ENCODE data around the gene MICAL2.

The MICAL2 gene

DNA sequence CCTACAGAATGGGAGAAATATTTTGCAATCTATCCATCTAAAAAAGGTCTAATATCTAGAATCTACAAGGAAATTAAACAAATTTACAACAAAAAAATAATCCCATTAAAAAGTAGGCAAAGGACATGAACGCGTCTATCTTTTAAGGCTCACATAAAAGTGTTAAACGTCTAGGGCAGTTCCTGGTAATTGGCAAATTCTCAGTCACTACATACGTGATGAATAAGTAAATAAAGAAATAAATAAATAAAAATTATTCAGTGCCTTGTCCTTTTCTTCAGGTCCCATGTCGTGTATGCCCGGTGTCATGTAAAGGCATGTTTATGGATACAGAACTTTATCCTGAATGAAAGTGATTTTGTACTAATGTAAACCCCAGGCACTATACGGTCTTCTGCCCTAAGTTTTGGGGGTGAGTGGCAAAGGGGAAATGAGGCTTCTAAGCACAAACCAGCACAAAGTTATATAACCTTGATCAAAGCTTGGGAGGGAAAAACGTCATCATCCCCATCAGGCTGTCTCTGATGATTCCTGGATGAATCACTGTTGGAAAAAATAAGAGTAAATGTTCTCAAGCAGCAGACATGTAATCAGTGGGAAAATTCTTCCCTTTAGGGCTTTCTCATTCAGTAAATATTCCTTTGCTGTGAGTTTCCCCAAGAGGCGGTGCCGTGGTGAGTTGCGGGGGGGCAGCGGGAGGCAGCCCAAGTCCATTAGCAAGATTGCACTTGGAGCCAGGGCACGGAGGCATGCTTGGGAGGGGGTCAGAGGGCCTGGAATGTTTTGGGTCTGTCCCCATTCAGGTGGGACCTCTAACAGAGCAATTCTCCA is 30.4 kb upstream of the MICAL2 start:
- peak; percentile 99 for DNase-seq

DNA sequence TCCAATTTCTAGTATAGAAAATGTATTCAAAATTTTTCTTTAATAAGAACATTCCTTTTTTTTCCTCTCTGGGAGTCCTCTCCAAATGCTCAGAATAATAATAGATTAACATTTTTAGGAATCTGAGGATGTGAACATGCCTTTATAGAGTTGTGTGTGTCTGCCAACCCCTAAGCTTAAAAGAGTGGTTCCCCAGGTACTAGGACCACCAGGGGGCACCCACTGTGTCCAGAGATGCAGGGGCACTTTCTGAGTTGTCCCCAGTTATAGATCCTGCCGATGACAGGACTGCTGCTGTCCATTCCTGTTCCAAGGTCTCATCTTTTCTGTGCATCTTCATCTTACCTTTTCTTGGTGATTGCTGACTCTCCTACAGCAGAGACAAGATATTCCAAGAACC is 27.0 kb upstream of the MICAL2 start:
- no peak for DNase-seq

GRCh38 chr11:12084256-12084655 is 26.1 kb upstream of the MICAL2 start:
- DNase-seq = peak; percentile 48

DNA sequence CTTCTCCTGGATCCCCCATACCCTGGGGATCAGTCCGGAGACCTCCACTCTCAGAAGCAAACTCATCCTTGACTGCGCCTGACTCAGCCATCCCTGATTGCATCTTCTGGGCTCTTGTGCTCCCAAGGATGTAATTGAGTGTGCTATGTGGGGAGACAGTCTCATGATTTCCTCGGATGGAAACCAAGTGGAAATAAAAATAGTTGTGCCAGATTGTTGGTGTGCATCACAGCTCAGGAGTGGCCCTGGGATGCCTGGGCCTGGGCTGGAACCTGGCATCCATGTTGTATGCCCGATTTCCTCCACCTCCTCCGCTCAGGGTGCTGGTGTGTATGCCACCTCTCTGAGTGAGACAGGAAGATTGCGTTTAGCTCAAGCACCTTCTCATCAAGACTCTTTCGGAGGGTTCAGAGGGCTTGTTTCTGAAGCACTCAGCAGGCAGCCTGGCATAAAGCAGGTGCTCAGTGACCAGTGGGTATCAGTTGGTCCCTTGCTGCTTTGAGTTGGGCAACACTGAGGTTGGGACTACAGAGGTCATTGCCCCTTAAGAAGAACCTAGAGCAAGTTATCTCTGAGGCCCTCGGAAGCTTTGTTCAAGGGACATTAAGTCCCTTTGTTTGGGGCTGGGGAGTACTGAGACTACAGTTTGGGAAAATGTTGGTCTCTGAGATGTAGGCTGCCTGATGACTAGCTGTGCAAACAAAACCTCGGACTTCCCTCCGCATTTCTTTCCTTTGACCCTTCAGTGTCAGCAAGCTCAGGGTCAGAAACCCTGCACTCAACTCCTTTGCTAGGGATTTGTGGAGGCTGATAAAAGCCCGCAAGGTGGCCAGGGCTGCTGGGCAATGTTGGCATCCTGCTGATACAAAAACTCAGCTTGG is 24.8 kb upstream of the MICAL2 start:
- peak; percentile 45 for DNase-seq

GRCh38 chr11:12086271-12087074 is 23.9 kb upstream of the MICAL2 start:
- peak; percentile 99 for DNase-seq

DNA sequence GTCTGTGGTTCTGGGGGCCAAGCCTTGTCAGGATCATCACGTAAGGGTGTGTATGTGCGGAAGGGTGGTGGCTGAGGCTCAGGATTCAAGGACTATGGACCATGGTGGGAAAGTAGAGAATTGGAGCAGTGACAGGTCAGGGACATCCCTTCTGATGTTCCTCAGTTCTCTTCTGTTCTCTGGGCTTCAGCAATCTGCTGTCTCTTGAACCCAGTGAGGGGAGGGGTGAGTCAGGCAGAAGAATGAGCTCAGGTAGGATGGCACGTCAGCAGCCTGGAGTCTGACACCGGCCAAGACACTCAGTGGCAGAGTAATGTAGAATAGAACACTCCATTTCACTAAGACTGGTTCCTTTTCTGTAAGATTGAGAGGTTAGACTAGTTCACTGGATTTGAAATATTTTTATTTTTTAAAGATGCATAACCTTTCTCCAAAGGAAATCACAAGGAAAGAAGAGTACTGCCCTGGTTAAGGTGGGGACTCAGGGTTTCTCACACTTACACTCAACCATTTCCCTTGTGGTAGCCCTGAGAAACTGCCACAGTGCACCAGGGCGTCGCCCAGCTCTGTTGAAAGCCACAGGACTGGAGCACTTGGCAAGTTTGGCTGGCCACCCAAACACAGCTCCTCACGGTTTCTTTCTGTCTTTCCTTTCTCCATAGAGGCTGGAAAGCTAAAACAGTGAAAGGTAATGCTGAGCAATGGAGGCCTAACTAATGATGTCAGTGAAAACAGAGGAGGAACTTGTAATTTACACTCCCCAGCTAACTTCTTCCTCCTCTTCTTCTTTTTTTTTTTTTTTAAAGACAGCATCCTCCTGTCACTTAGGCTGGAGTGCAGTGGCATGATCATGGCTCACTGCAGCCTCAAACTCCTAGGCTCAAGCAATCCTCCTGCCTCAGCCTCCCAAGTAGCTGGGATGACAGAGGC is 23.1 kb upstream of the MICAL2 start:
- peak; percentile 85 for DNase-seq

DNA sequence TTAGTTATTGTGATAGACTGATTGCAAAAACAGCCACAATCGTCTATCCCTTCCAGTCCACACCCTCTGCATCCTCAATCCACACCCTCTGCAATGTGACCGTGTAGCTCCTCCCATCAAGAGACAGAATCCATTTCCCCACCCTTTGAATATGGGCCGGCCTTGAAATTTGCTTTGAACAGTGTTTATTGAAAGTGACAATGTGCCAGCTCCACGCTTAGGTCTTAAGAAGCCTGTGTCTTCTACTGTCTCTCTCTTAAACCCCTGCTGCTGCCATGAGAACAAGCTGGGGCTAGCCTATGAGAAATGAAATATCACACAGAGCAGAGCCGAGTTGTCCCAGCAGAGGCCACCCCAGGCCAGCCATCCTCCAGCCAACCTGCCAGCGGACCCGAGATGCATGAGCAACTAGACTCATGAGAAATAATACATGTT is 22.3 kb upstream of the MICAL2 start:
- DNase-seq = peak; percentile 90

DNA sequence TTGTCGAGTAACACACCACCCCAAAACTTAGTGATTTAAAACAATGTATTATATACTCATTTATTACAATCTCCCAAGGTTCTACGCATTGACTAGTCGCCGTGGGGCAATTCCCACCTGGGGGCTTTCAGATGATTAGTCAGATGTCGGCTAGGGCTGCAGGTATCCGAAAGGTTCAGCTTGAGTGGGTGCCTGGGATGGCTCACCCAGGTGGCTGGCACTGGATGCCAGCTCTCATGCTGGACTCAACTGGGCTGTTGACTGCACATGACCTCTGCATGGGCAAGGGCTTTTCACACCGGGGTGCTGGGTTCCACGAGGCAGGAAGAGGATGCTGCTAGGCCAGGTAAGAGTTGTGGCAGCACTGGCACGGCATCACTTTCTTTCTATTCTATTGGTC is 21.9 kb upstream of the MICAL2 start:
- DNase-seq = no peak

DNA sequence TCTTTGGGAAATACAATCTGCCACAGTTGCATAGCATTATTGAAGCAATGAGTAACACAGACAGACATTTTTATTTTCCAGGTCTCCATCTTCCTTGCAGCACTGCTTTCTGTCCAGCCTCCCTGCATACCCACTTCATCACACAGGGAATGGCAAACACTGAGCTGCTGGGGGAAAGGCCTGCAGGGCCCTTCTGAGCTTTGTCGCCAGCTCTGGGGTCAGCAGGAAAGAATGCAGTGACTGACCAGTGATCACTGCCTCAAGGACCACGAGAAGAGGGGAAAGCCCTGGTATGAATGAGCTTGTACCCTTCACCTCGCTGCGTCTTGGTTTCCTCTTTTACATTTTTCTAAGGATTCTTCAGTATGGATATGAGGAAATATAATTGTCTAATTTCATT is 21.3 kb upstream of the MICAL2 start:
- DNase-seq = no peak

DNA sequence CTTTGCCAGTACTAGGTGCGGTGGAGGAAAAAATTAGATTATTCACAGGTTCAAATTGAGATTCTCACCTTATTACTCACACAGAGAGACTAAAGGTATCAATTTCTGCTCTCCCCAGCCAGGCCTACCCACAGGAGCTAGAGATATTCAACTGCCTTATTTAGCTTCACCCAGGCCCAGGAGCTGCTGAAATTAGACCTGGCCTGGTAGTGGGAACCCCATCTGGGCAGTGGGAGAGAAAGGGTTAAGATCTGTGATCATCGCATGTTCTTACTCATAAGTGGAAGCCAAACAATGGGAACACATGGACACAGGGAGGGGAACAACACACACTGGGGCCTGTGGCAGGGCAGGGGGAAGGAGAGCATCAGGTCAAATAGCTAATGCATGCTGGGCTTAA is 20.9 kb upstream of the MICAL2 start:
- DNase-seq = peak; percentile 53

DNA sequence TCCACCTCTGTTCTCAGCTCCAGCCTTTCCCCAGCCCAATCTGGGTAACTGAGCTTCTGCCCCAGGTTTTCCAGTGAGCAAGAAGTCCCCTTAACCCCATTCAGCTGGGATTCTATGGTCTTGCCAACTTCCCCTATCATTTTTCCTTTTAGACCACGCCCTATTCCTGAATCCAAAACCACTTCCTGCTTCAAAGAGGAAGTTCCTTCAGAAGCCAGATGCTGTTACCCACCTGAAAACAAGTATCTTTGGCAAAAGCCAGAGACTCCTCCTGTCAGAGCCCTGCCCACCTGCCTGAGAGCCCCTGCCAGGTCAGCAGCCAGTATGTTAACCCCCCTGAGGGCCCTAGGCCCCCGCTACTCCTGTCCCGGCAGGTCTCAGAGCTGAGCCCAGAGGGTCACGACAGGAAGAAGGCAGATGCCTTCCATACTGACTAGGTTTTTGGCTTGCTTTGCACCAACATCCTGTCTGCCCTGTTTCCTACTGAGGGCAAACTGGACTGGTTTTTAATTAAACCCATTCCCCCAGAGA is 20.3 kb upstream of the MICAL2 start:
- peak; percentile 78 for DNase-seq

DNA sequence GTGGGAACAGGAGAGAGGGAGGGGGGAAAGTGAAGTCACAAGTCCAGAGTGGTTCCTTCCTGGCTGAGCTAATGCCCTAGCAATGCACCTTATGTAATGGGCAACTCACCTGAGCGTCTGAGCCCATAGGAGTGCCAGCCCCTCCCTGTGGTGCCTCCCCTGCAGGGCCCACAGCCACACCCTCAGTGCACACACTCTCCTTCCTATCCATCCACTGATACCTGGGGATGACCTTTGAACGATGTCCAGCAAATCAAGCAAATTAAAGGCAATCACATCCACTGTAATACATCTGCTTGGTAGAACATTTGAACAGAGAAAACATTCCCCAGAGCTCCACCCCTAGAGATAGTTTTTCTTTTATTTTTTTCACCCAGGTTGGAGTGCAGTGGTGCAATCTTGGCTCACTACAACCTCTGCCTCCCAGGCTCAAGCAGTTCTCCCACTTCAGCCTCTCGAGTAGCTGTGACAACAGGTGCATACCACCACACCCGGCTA is 19.6 kb upstream of the MICAL2 start:
- no peak for DNase-seq

GRCh38 chr11:12091956-12092558 is 18.3 kb upstream of the MICAL2 start:
- no peak for DNase-seq

DNA sequence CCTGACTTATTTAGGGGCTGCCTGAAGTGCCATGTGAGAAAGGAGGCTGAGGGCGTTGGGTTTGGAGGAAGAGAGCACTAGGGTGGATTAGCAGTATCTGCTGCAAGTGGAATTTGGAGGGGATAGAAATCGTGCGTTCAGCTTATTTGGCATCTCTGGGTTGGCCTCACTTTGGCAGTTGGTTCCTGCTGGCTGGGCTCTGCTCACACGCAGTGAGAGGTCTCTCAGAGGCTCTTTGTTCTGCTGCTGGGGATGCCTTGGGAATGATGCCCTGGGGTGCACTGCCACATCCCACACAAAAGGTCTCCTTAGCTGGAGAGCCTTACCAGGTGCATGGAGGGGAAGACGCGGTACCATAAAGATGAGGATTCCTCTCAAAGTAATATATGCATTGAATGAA is 17.7 kb upstream of the MICAL2 start:
- DNase-seq = no peak

DNA sequence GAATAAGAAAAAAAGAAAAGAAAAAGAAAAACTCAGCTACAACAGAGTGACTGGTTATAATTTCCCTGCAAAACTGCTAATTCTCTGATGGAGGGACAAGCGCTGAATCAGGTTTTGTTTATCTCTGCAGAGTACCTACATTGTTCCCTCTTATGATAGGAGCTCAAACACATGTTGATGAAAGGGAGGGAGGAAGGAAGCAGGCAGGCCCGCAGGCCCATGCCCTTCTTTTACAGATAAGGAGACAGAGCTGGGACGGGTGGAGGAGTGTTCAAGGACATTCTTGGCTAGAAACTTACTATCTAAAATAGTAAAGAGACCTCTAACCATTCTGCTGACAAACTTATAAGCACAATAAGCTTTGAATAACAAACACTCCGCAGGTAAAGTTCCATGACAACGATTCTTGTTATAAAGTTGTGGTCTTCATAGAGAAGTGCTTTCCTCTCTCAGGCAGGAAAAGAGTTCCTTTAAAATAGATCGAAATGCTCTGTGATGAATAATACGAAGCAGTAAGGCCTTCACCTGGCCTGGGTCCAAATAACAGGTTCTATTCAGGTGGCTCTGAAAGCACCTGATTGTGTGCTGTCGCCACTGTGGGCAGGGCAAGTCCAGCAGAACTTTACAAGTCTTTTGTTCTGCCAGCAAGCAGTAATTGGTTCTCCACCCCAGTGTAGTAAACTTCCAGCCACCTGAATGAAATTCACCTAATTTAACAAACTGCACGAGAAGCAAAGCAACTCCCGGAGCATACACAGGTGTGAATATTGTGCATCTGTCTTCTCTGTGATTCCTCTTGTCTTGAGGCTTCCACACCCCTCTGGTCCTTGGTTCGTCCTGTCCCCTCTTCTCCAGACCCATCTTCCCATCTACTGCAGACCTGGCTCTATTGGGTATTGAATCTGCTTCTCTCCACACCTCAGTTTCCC is 15.3 kb upstream of the MICAL2 start:
- no peak for DNase-seq

GRCh38 chr11:12097219-12097618 is 13.2 kb upstream of the MICAL2 start:
- DNase-seq = no peak

GRCh38 chr11:12098601-12099000 is 11.8 kb upstream of the MICAL2 start:
- DNase-seq = no peak

- no peak for DNase-seq
These were observed 11.1 kb upstream of the MICAL2 start for GRCh38 chr11:12099132-12099873.

- no peak for DNase-seq
These were observed 10.0 kb upstream of the MICAL2 start for GRCh38 chr11:12100429-12100828.
